HepG2 (cell line): Measurements from ENCODE around the gene MAGI1. TPM values are rescaled to one million over a fixed set of nuclear protein-coding genes. Genes with fewer than 3 reads are reported as not detected.
A peak's percentile ranks its signal among the peaks of the same experiment; 100 is the strongest.

Experiments
- ATM ChIP-seq: fragments of 450-650 bp; IDR thresholded peaks from 2 replicates; pipeline ENCODE4 v1.7.1; 2017; ENCODE audit warnings: mild to moderate bottlenecking, borderline replicate concordance
- E2F1 ChIP-seq: sonication (generic); formaldehyde crosslinking; IDR thresholded peaks from 2 replicates; pipeline ENCODE4 v1.5.0; 2020; ENCODE audit warnings: missing genetic modification reagents
- IKZF4 ChIP-seq: sonication (generic); formaldehyde crosslinking; IDR thresholded peaks from 2 replicates; pipeline ENCODE4 v1.5.1; 2020; ENCODE audit warnings: borderline replicate concordance, mild to moderate bottlenecking, low read depth, missing genetic modification reagents; ENCODE audit errors: not compliant biosample characterization
- KDM4B ChIP-seq: sonication (generic); formaldehyde crosslinking; IDR thresholded peaks from 2 replicates; pipeline ENCODE4 v1.4.0; 2020; ENCODE audit warnings: missing genetic modification reagents
- MTA3 ChIP-seq: sonication (generic); formaldehyde crosslinking; IDR thresholded peaks from 2 replicates; pipeline ENCODE4 v1.4.0; 2020; ENCODE audit warnings: missing genetic modification reagents
- POLR2A ChIP-seq, 2 experiments: IDR thresholded peaks; 2 replicates each; pipeline ENCODE4 v1.6.1; 2011; ENCODE audit warnings: low read depth in 2 of 2, low read length in 2 of 2, mild to moderate bottlenecking in 1 of 2, moderate library complexity in 1 of 2; ENCODE audit not compliant: insufficient read depth in 1 of 2
- ZBTB37 ChIP-seq: sonication (generic); formaldehyde crosslinking; IDR thresholded peaks from 2 replicates; pipeline ENCODE4 v1.4.0; 2020; ENCODE audit warnings: mild to moderate bottlenecking, missing genetic modification reagents
- ZBTB39 ChIP-seq: sonication (generic); formaldehyde crosslinking; IDR thresholded peaks from 2 replicates; pipeline ENCODE4 v1.5.0; 2020; ENCODE audit warnings: missing genetic modification reagents
- ZHX2 ChIP-seq, 2 experiments: sonication (generic) in 1 of 2; formaldehyde crosslinking in 1 of 2; IDR thresholded peaks; 2 replicates each; pipeline versions ENCODE4 v1.6.1 to v1.9.0; 2014 to 2022; ENCODE audit warnings: antibody characterized with exemption in 1 of 2, borderline replicate concordance in 1 of 2, inconsistent platforms in 1 of 2, low read depth in 1 of 2, missing genetic modification reagents in 1 of 2
- ZNF251 ChIP-seq: sonication (generic); formaldehyde crosslinking; IDR thresholded peaks from 2 replicates; pipeline ENCODE4 v1.9.0; 2021; ENCODE audit warnings: mild to moderate bottlenecking, missing genetic modification reagents
- ZNF547 ChIP-seq: sonication (generic); formaldehyde crosslinking; IDR thresholded peaks from 2 replicates; pipeline ENCODE4 v1.5.1; 2020; ENCODE audit warnings: mild to moderate bottlenecking, missing genetic modification reagents
- ZNF563 ChIP-seq: sonication (generic); formaldehyde crosslinking; IDR thresholded peaks from 2 replicates; pipeline ENCODE4 v1.8.0; 2022; ENCODE audit warnings: mild to moderate bottlenecking, moderate library complexity, missing genetic modification reagents
- ZNF598 ChIP-seq: sonication (generic); formaldehyde crosslinking; IDR thresholded peaks from 2 replicates; pipeline ENCODE4 v1.5.1; 2020; ENCODE audit warnings: mild to moderate bottlenecking, missing genetic modification reagents, borderline replicate concordance
- ZNF83 ChIP-seq: sonication (generic); formaldehyde crosslinking; IDR thresholded peaks from 2 replicates; pipeline ENCODE4 v1.4.0; 2020; ENCODE audit warnings: missing genetic modification reagents, mild to moderate bottlenecking, borderline replicate concordance
- polyA plus RNA-seq, 8 experiments: library from polyadenylated mRNA; depleted of rRNA in 3 of 8; stranded (reverse) in 7 of 8; unstranded in 1 of 8; fragments of >200 nt; fragmentation: Illumina TruSeq in 4 of 8; extraction: Trizol in 4 of 8; gene quantifications; 2 replicates each; pipeline versions ENCODE4 v1.2.1 to v1.2.3, GENCODE V29; 2011 to 2016; ENCODE audit warnings: low read depth in 4 of 8, missing spikeins in 1 of 8, mixed read lengths in 1 of 8; ENCODE audit not compliant: insufficient read depth in 1 of 8
- total RNA-seq, 5 experiments: library from RNA; depleted of rRNA; stranded (reverse); fragments of >200 nt; fragmentation: Illumina TruSeq; extraction: Trizol; gene quantifications; 2 replicates each; pipeline ENCODE4 v1.2.3, GENCODE V29; 2016; ENCODE audit warnings: low read depth in 1 of 5
- TF ChIP-seq, protein P1 (sequence below): sonication (generic); formaldehyde crosslinking; conservative IDR thresholded peaks from 2 replicates; pipeline ENCODE4 v1.8.0; 2022; ENCODE audit warnings: low read depth, missing genetic modification reagents

Gene MAGI1
- total and polyA plus RNA-seq, 2 of the 13 experiments (the other 11 are each of a cell fraction or from before 2014, with no cell fraction given) = 22.2 to 26.0 TPM

DNA sequence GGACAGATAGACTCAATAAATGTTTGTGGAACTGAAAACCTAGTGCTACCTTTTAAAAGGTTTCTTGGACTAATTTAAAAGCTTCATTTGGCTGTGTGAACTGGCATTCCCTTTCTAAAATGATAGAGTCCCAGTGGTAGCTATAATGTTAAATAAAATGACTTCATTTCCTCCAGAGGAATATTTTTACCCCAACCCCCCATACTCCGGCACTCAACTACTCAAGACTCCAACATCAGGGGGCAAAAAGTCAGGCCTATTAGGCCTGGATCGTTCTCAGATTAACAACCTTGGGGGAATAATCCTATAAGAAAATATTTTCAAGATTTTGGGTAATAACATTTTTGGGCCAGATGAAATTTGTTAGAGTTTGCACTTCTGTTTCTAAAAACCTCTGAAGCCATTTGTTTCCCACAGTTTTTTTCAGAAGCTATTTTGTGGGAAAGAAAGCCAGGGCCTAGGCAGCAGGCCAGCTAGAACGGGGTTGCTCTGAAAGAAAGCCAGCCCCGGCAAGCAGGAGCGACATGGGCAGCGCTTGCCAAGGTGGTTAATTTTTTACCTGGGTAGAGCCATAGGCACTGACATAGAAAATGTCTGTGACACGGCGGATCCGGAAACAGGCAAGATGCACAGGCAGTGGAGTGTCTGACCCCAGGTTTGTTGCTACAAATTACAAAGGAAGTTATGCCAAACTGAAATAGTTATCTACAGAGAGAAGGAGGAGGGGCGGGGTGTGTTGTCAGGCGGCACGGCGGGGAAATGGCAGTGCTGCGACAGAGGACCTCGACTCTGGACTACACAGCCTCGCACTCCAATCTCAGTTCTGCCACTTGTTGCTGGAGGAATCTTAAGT is 84.6 kb downstream of the MAGI1 start (continued):
- TF ChIP-seq ATM = no peak
- no peak for TF ChIP-seq ZNF563
- no peak for TF ChIP-seq MTA3 (CRISPR knock-in tag)
- TF ChIP-seq ZNF598 = 0 out of 2 replicates have a peak, but pooled peaks have one; percentile 54
- TF ChIP-seq ZBTB39 (CRISPR knock-in tag) = no peak
- TF ChIP-seq, protein P1, sequence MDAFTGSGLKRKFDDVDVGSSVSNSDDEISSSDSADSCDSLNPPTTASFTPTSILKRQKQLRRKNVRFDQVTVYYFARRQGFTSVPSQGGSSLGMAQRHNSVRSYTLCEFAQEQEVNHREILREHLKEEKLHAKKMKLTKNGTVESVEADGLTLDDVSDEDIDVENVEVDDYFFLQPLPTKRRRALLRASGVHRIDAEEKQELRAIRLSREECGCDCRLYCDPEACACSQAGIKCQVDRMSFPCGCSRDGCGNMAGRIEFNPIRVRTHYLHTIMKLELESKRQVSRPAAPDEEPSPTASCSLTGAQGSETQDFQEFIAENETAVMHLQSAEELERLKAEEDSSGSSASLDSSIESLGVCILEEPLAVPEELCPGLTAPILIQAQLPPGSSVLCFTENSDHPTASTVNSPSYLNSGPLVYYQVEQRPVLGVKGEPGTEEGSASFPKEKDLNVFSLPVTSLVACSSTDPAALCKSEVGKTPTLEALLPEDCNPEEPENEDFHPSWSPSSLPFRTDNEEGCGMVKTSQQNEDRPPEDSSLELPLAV (CRISPR knock-in tag) = no peak
- no peak for TF ChIP-seq IKZF4
- TF ChIP-seq POLR2A (IDR thresholded peaks at IDR 0.05; ENCODE audit: insufficient read depth in 1 of 2, low read depth in 2 of 2, low read length in 2 of 2) = peak in 1 of 2 experiments; percentile 37; a peak in 1 of 4 replicates
- no peak for TF ChIP-seq ZNF251 (CRISPR knock-in tag)
- peak; percentile 48; the same call in 1 of the 2 replicates for TF ChIP-seq ZBTB37 (CRISPR knock-in tag)
- TF ChIP-seq ZNF83 (CRISPR knock-in tag) = no peak
- no peak for TF ChIP-seq E2F1 (CRISPR knock-in tag)
- TF ChIP-seq ZNF547 (CRISPR knock-in tag) = no peak
- peak; percentile 56; the same call in 1 of the 2 replicates for TF ChIP-seq ZHX2 (IDR thresholded peaks at IDR 0.05; ENCODE audit: low read depth)
- no peak for TF ChIP-seq ZHX2 (CRISPR knock-in tag; IDR thresholded peaks at IDR 0.05; ENCODE audit: borderline replicate concordance)
- TF ChIP-seq KDM4B (CRISPR knock-in tag) = no peak
